SH-SY5Y (cell line): Measurements from ENCODE around the gene ABHD12.

Source experiments
- GATA2 ChIP-seq: IDR thresholded peaks from 2 replicates; pipeline ENCODE4 v1.6.1; 2011; ENCODE audit warnings: mild to moderate bottlenecking, low read depth, low read length
- GATA3 ChIP-seq: IDR thresholded peaks from 2 replicates; pipeline ENCODE4 v1.6.1; 2011; ENCODE audit warnings: low read depth, mild to moderate bottlenecking, low read length, moderate library complexity

DNA sequence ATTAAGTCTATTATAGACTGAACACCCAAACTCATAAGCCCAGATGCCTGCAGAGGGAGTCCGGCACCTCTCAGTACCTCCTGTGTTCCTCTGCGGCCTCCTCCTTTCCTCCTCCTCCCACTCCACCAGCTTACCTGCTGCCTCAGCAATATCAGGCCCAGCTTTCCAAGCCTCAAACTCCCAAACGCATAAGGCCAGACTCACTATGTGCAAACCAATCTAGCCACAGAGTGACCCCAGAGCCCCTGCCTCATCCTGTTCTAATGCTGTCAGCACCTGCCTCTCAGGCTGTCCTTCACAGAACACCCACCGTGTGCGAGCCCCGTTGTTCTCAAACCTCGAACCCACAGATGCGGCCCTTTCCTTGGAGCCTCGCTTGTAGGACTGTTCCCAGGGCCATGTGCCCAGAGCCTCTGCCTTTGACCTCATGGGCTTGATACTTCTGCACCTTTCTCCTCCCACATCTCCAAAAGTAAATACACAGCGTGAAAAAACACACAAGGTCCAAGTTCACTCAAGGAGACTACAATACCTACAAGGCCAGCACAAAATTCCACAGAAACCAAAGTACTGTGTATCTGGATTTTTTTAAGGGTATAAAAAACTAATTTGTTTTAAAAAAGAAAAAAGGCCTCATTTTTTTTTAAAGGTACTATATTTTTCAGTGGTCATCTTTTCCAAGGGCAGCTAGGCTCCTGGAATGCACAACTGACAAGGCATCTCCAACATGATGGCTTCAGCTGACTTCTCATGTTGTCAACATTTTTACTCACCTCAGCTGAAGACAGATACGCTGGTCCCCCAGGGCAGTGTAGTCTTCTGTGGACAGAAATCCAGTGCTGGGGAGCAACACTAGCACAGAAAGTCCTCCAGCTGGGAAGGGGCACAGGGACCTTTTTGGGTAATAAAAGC lies 52.3 kb downstream of the ABHD12 start:
- no peak for TF ChIP-seq GATA2
- TF ChIP-seq GATA3 = no peak
